Measurements from ENCODE around the gene RPL12.

Gene RPL12

GRCh38 chr9:127402401-127403090 is 48.7 kb downstream of the RPL12 start:
- no peak for DNase-seq

GRCh38 chr9:127399736-127400269 is 51.4 kb downstream of the RPL12 start:
- no peak for DNase-seq

DNA sequence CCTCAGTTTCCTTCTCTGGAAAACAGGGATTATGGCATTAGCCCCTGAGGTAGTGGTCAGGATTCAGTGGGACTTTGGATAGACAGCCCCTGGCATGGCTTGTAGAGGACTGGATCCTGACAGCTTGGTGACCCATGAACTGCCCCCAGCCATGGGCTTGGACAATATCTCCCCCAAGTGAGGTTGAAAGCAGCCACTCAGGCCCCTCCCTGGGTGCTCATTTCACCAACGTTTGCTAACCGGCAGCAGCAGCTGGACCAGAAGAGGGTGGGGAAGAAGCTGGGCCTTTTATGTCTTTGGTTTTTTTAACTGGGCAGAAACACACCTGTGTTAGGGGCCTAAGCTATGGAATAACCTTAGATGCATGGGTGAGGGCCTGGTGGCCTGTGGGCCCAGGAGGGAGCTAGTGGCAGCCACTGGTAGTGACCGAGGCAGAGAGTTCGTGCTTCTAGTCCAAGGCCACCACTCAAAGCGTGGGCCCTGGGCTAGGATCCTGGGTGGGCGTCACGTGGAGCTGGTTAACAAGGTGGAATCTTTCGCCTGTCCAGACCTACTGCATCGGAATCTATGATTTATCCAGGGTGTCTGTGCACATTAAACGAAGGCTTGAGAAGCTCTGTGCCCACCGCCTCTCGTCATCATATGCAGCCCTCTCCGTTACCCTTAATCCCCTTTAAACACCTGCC is 52.3 kb downstream of the RPL12 start:
- no peak for DNase-seq

DNA sequence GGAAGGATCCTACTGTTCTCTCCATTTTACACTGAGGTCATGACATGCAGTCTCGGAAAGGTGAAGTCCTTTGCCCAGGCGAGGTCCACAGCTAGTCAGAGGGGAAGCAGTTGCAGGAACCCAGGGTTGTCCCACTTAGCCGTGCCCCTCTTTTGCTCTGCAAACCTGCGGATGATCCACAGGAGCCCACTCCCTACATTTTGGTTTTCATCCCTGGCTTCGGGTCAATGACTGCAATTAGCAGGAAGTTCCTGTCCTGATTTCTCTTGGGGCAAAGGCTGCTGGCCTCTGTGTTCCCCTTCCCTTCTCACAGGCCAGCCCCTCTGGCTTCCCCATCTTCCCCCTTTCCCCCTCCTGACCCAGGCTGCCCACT is 52.9 kb downstream of the RPL12 start:
- no peak for DNase-seq
